Activated gamma-delta T cell (primary cell): ENCODE data around the gene NEU3.

ENCODE experiments used
- DNase-seq: peaks from one replicate; lab custom pipeline; 2025; lab: John Stamatoyannopoulos, UW

Gene NEU3

DNA sequence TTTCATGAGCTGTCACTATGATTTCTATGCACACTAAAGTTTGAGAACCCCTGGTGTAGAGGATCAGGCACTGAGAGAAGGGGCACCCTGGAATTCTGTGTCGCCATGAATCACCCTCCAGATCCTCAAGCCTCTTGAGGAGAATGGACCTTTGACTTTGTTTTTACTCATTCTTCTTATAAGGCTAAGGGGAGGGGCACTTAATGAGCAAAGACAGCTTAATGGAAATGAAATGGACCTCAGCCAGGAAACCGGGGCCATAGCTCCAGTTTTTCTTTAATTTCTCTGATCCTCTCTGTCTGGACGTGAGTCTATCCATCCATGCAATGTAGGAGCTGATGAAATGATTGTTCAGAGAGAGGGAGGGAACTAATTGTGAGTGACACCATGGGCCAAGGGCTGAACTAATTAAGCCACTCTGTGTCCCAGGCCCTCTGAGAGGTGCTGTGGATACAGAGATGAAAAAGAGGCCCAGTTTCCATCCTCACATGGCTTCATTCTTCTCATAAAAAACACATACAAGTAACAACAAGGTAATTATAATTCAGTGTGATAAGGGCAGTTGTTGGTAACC lies 75.1 kb downstream of the NEU3 start:
- DNase-seq = no peak

DNA sequence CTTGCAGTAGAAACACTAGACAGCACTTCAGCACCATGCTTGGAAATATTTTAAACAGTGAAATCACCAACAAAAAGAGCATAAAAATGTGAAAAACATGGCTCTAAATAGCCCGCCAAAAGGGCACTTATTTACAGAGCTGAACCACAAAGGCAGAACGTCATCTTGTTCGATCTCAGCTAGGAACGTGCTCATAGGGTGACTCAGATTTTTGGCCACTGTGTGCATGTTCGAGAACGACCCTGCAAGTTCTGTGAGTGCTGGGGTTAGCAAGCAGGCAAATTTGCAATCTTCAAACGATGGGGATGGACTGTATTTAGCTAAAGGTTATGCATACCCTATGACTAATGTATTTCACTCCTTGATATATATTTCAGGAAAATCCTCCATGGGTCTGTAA lies 77.3 kb downstream of the NEU3 start:
- DNase-seq = no peak
